Measurements from ENCODE around the gene FAM241A.

DNA sequence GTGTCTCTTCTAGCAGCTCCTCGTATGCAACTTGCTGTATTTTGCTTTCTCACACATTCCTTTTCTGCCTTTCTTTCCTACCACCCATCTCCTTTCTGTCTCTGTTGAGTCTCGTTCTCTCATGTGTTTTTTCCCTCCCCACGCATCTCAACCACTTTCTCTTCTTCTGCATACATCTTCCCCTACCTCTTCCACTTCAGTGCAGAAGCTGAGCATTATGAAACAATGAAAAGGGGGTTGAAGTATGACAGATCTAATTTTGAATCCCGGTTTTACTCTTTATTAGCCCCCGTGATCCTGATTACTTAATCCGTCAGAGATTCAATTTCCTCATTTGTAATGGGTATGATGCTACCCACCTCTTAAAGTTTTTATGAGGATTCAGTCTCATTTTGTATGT, 7.3 kb downstream of the FAM241A start:
- TF ChIP-seq, protein P1, sequence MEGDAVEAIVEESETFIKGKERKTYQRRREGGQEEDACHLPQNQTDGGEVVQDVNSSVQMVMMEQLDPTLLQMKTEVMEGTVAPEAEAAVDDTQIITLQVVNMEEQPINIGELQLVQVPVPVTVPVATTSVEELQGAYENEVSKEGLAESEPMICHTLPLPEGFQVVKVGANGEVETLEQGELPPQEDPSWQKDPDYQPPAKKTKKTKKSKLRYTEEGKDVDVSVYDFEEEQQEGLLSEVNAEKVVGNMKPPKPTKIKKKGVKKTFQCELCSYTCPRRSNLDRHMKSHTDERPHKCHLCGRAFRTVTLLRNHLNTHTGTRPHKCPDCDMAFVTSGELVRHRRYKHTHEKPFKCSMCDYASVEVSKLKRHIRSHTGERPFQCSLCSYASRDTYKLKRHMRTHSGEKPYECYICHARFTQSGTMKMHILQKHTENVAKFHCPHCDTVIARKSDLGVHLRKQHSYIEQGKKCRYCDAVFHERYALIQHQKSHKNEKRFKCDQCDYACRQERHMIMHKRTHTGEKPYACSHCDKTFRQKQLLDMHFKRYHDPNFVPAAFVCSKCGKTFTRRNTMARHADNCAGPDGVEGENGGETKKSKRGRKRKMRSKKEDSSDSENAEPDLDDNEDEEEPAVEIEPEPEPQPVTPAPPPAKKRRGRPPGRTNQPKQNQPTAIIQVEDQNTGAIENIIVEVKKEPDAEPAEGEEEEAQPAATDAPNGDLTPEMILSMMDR (IDR thresholded peaks at IDR 0.05) = no peak
- TF ChIP-seq, protein P2, sequence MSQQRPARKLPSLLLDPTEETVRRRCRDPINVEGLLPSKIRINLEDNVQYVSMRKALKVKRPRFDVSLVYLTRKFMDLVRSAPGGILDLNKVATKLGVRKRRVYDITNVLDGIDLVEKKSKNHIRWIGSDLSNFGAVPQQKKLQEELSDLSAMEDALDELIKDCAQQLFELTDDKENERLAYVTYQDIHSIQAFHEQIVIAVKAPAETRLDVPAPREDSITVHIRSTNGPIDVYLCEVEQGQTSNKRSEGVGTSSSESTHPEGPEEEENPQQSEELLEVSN (IDR thresholded peaks at IDR 0.05; ENCODE audit: borderline replicate concordance, low read depth) = no peak
- TF ChIP-seq RCOR1 (IDR thresholded peaks at IDR 0.05; ENCODE audit: low read depth, low read length) = no peak
- TF ChIP-seq, protein P3, sequence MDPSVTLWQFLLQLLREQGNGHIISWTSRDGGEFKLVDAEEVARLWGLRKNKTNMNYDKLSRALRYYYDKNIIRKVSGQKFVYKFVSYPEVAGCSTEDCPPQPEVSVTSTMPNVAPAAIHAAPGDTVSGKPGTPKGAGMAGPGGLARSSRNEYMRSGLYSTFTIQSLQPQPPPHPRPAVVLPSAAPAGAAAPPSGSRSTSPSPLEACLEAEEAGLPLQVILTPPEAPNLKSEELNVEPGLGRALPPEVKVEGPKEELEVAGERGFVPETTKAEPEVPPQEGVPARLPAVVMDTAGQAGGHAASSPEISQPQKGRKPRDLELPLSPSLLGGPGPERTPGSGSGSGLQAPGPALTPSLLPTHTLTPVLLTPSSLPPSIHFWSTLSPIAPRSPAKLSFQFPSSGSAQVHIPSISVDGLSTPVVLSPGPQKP (IDR thresholded peaks at IDR 0.05; ENCODE audit: low read depth, low read length) = no peak
- TF ChIP-seq, protein P4, sequence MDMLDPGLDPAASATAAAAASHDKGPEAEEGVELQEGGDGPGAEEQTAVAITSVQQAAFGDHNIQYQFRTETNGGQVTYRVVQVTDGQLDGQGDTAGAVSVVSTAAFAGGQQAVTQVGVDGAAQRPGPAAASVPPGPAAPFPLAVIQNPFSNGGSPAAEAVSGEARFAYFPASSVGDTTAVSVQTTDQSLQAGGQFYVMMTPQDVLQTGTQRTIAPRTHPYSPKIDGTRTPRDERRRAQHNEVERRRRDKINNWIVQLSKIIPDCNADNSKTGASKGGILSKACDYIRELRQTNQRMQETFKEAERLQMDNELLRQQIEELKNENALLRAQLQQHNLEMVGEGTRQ (IDR thresholded peaks at IDR 0.05) = no peak
- no peak for TF ChIP-seq MAZ (IDR thresholded peaks at IDR 0.05; ENCODE audit: borderline replicate concordance, low read depth, low read length)
- TF ChIP-seq JUN (IDR thresholded peaks at IDR 0.05) = no peak

Data from A549 (cell line).